Esophagus squamous epithelium (tissue), 4 donors: ENCODE measurements around the gene CEP128.

Source experiments
- POLR2A ChIP-seq, 4 donors: fragments of 450-650 bp; IDR thresholded peaks; one replicate each; pipeline ENCODE4 v1.6.1; 2017; ENCODE audit warnings: antibody characterized with exemption in 4 of 4, mild to moderate bottlenecking in 4 of 4, moderate library complexity in 3 of 4
- TF ChIP-seq, protein P1 (sequence below), 6 experiments: fragments of 450-650 bp in 4 of 6; fragments of 200-600 bp in 2 of 6; sonication (generic) in 2 of 6; IDR thresholded peaks; one replicate each; pipeline ENCODE4 v1.5.1; 2016 to 2019; ENCODE audit warnings: antibody characterized with exemption in 6 of 6, mild to moderate bottlenecking in 4 of 6, moderate library complexity in 4 of 6

DNA sequence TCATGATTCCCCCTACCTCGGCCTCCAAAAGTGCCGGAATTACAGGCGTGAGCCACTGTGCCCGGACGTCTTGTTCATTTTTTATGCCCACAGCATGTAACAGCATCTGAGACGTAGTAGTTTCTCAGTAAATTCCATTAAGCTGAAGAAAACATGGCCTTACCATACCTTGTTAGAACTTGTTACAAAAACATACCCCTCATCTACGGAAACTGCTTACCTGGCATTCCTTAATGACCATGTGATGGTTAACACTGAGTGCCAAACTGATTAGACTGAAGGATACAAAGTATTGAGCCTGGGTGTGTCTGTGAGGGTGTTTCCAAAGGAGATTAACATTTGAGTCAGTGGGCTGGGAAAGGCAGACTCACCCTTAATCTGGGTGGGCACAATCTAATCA, 186.8 kb downstream of the CEP128 start:
- no peak for TF ChIP-seq POLR2A (IDR thresholded peaks at IDR 0.05)
- TF ChIP-seq, protein P1, sequence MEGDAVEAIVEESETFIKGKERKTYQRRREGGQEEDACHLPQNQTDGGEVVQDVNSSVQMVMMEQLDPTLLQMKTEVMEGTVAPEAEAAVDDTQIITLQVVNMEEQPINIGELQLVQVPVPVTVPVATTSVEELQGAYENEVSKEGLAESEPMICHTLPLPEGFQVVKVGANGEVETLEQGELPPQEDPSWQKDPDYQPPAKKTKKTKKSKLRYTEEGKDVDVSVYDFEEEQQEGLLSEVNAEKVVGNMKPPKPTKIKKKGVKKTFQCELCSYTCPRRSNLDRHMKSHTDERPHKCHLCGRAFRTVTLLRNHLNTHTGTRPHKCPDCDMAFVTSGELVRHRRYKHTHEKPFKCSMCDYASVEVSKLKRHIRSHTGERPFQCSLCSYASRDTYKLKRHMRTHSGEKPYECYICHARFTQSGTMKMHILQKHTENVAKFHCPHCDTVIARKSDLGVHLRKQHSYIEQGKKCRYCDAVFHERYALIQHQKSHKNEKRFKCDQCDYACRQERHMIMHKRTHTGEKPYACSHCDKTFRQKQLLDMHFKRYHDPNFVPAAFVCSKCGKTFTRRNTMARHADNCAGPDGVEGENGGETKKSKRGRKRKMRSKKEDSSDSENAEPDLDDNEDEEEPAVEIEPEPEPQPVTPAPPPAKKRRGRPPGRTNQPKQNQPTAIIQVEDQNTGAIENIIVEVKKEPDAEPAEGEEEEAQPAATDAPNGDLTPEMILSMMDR (IDR thresholded peaks at IDR 0.05): no peak
